Measurements from ENCODE around the gene ADGRF1.

The ADGRF1 gene

DNA sequence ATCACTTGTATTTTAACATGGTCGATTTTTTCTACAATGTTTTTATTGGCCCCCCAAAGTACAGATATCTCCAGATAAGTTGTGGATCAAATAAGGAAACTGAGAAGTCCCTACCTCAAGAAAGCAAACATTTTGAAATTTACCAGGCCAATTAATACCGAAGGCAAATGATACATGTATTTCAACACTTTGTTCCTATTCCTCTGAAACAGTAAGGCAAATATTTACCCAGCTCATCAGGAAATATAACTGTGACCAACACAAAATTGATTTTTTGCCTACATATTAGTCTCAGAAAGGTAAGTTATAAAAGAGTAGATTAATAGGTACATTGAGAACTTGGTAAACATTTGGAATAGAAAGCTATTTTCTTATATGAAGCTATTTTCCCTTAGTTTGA is 69.1 kb downstream of the ADGRF1 start:
- no peak for DNase-seq

DNA sequence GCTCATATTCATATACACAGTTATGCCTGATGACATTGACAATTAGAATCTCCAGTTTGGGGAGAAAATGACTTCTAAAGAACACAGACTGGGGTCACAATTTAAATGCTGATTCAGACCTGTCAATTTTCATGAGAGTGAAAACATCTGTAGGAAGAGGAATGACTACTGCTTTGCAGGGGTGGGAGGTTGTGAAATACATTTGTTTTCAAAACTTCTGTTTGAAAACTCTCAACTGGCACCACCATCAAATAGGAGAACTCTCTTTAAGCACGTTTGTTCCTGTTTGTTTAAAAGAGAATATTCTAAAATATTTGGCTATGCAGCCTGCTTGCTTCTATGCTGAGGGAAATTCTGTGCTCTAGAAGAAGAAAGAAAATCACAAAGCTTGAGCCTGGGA is 69.6 kb downstream of the ADGRF1 start:
- DNase-seq, result no peak

DNA sequence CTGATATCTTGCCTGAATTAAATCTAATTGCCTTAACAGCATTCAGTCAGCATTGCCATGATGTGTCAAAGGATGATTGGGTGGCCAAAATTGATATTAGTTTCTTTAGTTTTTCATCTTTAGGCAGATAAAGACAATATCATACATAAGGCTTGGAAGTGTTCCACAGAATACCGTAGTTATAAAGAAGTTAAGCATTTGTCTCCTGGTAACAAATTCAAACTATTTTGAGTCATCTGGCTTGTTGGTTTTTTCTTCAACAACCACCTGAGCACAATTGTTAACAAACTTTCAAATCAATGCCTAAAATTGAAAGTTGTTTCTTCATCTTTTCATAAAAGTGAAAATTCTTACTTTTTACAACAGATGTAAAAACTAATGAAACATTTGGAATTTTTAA is 72.9 kb downstream of the ADGRF1 start:
- no peak for DNase-seq

DNA sequence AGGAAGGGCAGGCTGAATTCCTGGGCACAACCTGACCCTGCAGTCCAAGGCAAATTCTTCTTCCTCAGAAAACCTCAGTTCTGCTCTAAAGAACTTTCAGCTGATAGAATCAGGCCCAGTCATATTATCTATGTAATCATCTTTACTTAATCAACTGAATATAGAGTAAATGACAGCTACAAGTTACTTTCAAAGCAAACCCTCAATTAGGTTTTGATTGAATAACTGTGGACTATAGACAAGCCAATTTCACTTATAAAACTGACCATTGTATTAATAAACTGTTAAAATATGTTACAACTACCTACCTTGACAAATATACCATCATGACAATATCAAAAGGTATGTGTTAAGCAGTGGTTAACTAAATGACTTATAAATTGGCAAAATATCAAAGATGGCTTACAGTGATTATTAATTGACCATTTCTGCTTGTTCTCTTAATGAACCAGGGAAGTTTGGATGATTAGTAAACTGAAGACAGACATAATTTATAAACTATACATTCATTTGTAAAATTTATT is 74.2 kb downstream of the ADGRF1 start:
- no peak for DNase-seq

DNA sequence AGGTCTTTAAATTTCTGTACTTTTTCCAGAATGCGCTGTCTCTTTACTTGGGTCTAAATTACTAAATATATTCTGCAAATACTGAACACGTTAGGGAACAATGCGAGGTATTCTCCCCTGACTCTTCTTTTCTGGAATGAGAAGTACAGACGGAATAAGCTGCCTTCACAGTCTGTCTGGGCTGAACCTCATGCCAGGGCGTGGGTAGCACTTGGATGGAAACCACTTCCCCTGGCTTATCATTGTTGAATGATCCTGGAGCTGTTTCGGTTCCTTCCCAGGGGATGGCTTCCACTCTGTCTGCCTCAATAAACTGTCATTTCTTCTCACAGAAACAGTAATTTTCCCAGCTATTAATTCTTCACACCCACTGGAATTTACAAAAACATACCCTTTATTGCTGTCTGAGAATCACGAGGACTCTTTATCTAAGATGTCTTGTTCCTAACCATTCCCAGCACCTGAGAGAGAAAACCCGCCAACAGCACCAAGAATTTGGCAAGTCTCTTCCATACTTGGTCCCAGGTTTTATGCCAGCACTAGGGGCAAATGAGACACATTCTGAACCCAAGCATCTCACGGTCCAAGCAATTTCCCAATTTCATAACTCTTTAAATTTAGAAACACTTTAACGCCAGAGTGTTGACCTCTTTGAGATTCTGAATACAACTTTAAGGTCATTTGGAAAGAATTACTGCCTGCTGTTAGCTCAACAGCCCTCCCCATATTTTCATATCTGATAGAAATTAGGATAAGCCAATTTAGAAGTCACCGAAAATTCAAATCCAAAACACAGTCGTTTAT is 77.2 kb downstream of the ADGRF1 start:
- DNase-seq, result no peak

DNA sequence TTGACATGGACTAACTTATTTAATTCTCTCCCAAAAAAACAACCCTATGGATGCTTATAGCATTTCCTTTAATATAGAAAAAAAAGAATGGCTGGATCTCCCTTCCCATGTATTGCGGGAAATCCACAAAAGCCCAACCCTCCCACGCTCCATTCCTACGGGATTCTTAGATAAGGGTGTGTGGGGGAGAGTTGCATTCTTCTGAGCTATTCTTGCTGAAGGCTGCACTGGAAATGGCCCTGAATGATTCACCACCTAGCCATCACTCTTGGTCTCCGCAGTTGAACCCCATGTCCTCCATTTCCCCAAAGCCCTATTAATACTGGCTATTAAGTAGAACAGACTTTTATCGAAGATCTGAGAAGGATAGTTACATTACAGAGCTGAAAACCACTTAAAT is 78.5 kb downstream of the ADGRF1 start:
- DNase-seq, result no peak

DNA sequence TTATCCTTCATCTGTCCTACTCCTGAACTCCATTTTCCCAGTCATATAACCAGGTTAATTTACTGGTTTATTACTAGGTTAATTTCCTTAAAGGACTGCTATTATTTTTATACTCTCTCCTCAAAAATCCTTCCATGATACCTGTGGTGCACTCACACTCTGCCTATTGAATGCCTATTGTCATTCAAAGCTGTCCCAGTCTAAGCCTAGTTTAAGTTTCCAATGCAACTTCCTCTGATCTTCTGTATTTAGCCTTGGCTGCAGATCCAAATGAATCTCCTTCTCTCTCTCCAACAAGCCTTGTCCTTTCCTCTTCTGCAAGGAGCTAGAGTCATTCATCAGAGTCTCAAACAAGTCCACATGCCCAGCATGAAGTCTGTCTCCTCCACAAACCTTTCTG is 79.1 kb downstream of the ADGRF1 start:
- DNase-seq, result no peak

DNA sequence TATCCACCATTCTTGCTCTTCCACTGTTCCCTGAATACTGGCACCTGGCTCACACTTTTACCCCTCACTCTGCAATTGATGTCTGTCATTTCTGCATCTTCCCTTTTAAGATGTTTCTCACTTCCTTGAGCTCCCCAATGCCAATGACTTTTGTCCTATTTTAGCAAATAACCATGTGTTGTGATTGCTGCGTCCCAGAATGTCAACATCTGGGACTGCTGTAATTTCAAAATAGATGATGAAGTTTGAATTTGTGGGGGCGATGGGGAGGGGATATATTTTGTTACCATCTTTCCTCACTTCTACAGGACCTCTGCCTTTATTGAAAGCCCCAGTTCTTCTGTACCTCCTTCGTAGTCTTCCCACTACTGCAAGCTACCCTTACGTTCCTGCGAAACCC is 80.4 kb downstream of the ADGRF1 start:
- DNase-seq, result no peak

DNA sequence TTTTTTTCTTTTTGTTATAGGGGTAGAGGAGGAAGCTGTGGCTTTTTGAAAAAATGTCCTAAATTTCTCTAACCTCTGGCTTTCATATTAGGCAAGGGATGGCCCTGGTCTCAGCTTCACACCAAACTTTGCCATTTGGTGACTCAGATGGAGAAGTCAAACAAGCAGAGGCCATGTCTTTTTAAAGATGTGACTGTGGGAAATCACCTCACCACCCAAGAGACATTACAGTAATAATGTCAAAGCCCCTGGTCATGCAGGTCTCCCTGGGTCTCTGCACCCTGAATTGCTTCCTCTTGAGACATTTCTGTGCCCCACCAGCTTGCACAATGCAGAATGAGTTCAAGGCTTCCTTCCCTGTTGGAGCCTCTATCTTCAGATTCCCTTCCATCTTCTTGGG is 80.9 kb downstream of the ADGRF1 start:
- DNase-seq, result no peak

DNA sequence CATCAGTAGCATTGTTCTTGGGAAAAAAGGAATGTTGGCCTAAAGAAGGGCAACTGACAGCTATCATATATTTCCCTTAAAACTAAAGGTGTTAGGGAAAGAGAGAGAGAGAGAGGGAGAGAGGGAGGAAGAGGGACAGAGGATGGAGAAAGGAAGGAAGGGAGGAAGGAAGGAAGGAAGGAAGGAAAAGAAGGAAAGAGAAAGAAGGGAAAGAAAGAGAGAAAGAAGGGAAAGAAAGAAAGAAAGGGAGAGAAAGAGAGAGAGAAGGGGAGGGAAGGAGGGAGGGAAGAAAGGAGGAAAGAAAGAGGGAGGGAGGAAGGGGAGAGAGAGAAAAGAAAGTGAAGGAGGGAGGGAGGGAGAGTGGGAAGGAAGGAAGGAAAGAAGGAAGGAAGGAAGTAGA is 82.7 kb downstream of the ADGRF1 start:
- DNase-seq, result no peak

DNA sequence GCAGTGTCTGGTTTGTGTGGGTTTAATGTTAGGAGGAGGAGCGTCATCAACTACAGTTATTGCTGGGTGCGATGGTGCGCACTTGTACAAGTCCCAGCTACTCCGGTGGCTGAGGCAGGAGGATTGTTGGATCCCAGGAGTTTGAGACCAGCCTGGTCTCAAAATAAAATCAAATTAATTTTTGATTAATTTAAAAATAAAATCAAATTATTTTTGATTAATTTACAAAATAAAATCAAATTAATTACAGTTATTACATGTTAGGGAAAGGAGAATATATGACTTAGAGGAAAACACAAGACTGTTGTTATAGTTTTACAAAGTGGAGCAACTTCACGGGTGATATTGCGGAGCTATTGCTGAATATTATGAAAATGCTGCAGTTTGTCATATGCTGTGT is 85.7 kb downstream of the ADGRF1 start:
- DNase-seq, result no peak

DNA sequence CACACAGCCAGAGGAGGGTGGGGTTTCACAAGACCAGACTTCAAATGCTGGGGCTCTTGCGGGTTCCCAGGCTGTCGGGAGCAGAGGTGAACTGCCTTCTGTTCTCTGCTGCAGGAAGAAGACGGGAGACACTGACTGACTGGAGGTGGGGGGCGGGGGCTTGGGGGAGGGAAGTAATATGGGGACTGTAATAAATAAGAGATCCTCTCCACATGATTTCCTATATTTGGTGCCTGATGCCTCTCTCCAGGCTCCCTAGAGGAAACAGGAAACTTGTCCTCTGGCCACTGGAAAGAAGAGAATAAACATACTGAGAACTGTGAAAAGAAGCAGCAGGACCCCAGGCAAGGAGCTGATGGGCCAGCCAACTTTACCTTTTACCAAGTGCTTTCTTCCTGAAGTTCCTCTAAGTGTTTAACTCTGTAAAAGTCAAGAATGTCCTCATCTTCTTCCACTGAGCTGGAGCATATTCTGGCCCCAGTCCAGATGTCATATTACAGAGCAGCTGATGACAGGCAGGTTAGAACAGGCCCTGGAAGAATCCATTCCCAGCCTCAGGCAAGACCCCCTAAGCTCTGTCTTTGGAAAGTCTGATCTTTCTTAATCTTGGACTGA is 87.2 kb downstream of the ADGRF1 start:
- DNase-seq, result no peak

DNA sequence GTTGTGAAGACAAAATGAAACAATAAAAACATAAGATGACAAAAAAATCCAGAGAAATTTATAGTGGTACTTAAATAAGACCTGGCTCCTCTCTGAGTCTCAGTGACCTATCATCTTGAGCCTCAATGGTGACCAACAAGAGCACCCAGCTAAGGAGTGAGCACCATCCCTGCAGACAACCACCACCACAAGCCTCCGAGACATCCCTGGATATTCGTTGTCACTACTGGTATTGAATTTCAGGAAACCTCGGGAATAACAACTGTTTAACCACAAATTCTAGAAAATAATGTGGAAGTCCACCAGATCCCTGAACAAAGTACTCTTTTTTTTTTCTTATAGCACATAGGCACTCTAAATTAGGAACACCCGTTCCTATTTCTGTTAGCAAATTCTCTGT is 88.2 kb downstream of the ADGRF1 start:
- no peak for DNase-seq

DNA sequence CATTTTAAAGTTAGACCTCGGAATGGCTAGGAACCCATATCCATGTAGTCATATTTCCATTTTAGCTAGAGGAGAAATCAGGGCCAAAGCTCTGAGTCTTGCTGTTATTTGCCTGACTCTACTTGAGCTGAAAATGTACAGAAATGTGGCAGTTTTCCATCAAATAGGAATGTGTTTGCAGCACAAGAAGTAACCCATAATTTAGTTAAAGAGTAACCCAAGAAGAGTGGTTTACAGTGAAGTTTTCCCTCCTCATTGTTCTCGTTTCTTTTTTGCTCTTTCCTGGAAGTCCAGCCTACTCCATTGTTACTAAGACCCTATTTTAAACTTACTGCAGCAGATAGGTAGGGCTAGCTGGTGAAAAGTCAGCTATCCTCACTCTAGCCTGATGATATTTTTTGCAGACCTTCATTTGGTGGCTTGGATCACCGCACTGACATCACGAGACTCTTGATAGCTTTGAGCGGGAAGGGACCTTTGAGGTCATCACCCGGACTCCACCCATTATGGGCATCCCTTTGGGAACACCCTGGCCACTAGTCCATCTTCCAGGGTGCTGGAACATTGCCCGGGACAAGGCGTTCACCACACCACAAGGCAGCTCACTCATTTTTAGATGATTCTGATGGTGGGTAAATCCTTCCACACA is 92.4 kb downstream of the ADGRF1 start:
- DNase-seq, result no peak

DNA sequence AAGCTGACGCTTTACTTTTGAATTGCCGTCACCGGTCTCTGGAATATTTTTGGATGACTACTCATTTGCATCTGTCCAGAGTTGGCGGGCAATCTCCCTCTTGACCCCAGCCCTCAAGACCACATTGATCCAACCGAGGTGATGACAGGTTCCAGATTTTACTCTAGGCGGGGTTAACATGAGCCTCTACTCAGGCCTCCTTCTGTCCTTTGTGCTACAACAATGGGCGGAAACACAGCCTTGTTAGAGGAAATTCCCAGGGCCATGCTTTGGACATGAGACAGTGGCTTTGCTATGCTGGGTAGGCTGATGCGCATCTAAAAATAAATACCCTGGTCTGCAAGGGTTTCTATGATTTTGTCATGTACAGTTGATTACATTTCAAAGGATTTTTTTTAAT is 93.4 kb downstream of the ADGRF1 start:
- no peak for DNase-seq

Measured in activated effector memory CD4-positive, alpha-beta T cell treated with anti-CD3 and anti-CD28 coated beads, Interleukin-2, amount 50 U/mL, for 16 hours (primary cell).